HG02885 (cell line): ENCODE results near the gene METTL25.

ENCODE experiments used
- ATAC-seq: cut with Tn5 transposase; IDR thresholded peaks from one replicate; pipeline ENCODE4 v1.9.1; 2021; ENCODE audit warnings: mild to moderate bottlenecking; ENCODE audit not compliant: unreplicated experiment, poor library complexity

The METTL25 gene

DNA sequence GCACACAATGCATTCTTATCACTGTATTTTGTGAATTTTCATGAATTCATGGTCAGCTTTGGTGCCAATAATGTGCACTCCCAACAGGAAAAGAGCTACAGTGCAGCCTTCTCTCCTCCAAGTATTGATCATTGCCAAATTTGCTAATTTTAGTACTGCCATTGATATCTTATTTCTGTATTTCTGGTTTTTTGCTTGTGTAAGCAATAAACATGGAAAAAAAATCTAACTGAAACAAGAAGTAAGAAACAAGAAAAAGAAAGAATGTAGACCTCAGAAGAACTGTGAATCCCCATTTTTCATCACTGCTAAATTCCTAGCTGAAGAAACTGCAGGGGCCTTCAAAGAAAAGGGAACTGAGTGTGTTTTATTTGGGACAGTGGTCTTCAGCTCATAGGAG is 161.2 kb downstream of the METTL25 start:
- ATAC-seq = no peak

DNA sequence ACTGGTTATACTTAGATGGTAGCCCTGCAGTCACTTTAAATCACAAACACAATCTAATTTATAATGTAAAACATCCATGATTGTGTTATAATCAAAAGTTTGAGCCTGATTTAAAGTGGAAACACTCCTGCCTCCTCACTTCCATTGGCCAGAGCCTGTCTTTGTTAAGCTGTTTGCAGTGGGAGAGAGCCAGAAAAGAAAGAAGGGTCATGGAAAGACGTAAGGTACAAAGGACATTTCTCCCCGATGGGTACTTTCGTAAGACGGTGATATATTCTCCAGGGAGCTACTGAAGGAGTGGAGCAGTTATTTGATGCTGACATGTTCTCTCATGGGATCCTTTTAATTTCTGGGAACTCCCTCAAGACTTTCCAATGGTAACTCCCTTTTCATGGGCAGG is 164.0 kb downstream of the METTL25 start:
- no peak for ATAC-seq

DNA sequence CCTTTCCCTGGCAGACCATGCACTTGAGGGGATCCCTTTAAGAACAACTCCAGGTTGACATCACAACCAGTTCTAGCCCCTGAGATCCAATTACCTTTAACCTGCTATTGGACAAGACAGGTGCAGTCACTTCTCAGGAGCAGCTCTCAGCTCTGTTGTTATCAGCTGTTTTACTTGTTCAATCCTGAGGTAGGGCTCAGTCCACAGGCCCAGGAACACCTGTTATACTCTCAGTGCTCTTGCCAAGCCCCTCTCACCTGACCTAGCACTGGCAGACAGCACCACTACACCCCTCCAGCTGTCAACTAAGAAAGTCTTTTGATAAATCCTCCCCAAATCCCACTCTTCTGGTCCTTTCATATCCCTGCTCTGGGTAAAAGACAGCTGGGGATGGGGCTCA is 164.4 kb downstream of the METTL25 start:
- no peak for ATAC-seq

DNA sequence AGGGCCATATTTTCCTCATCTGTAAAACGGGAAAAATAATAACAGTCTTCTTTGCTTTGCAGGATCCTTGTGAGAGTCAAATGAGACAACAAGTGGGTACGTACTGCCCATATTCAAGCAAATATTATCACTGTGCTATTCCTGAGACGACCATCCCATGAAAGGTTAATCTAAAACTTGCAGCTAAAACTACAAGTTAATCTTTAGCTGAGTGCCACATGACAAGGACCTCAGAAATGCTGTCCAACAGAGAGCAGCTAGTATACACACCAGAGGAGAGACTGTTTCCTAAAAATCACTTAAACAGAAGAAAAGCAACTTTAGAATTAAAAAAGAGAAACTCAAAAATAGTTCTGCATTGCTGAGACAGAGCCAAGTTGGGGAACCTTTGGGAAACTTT is 165.7 kb downstream of the METTL25 start:
- no peak for ATAC-seq

DNA sequence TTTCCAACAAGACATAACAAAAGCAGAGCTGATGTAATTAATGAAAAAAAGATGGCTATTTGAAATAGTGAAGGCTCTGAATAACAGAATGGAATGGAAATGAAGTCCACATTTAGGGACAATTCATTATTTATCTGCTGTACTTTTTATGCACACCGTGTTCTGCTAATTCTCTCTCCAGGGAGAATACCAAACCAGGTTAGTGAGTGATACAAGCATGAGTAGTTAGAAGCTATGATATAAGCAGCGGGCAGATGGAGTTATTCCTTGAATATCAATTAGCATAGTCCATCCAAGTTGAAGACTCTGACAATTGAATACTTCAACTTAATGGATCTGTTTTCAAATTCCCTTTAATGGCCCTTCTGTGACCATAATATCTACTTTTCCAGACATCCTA is 166.3 kb downstream of the METTL25 start:
- no peak for ATAC-seq

DNA sequence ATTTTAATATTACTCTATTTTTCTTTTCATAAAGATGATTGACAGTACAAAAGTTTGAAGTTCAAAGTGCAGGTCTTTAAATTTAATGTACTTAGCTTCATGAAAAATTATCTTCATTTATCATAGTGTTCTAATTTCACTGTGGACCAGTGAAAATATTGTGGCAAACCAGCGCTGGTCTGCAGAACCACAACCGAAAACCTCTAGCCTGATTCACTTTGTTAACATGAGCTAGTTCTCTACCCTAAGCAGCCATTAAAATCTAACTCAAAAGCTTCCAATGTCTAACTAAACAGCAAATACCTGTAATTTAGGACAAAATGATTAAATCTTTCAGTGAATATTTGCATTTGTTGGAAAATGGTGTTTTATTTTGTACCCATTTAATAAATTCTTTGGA is 167.3 kb downstream of the METTL25 start:
- ATAC-seq = no peak

DNA sequence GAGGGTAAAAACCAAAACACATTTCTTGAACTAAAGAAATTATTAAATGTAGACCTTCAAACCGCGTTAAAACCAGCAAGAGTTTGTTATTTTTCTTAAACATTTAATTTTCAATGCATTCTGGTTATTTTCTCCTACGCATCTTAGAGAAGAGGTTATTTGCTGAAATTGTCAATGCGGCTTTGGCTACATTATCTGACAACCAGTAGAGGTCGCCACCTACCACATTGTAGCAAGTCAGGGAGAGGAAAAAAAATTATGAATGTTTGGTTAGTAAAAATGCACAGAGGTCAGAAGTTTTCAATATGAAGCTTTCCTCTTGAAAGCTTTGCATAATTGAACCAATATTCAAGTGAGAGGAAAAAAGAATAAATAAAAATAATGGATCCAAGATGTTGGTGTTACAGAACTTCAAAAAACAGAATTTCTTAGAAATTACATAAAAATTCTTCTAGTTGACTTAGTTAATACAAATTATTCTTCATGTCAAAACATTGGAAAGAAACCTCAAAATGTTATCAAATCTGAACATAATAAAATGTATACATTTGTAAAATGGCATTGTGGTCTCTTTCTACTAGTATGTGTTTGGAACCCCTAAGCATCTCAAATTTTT is 168.9 kb downstream of the METTL25 start:
- peak; percentile 82 for ATAC-seq
